Measurements from ENCODE around the gene RARRES2. TPM values are rescaled to one million over a fixed set of nuclear protein-coding genes. Genes with fewer than 3 reads are reported as not detected.
A peak's percentile ranks its signal among the peaks of the same experiment; 100 is the strongest.

The RARRES2 gene
- total RNA-seq, 1 donor from 2014 or later = 0.86 TPM

- Mint-ChIP-seq H3K27me3 (ENCODE audit: unreplicated experiment) (peaks cover 14% of the 10 kb centered on the region), H3K36me3 (ENCODE audit: unreplicated experiment) (no peaks in the 10 kb centered on the region), H3K9me3 (ENCODE audit: unreplicated experiment) (peaks cover 18% of the 10 kb centered on the region), H3K27ac (ENCODE audit: unreplicated experiment) (peak overlapping the region; percentile 99), H3K4me3 (ENCODE audit: unreplicated experiment) (peak overlapping the region; percentile 97), H3K4me1 (ENCODE audit: low read depth, unreplicated experiment) (peaks cover 51% of the 10 kb centered on the region)
- TF ChIP-seq CTCF (IDR thresholded peaks at IDR 0.05; ENCODE audit: partially characterized antibody, unreplicated experiment) = no peak
- DNase-seq = no peak
Measured at GRCh38 chr7:150380463-150380862, 39.0 kb upstream of the RARRES2 start.

DNA sequence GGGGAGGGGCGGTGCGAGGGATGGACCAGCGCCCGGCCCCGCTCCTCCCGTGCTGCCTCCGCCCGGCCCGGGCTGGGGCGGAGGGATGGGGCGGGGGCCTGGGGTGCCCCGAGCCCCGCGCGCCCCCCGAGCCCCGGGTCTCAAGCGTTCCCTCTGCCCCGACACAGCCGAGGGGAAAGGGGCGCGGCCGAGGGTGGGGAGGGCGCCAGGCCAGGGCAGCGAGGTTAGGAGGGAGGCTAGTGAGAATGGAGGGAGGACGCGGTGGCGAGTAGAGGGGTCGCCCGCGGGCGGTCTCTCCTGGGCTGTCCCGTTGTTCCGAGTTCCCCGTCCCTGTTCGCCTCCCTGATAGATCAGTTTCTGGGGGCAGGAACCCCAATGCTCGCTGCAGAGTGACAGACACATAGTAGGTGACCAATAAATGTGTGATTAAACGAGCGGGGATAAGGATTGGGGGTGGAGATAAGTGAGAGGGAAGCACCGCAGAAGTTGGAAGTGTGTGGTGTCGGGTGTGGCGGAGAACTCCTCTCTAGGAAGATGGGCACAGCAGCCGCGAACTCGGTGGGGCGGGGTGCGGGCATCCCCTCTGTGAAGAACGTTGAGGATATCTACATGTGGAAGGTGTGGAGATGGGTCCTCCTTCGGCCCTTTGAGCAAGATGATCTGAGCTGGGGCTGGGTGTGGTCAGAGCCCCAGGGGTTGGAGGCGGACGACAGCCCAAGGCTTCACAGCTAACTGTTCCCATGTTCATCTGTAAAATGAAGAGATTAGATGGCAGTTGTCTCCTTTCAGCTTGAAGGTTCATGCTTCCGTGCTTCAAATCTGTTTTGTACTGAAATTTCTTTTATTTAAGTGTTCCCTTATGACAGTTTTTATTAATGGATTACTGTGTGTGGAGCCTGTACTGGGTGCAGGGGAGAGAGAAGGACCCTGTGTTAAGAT, 38.3 kb upstream of the RARRES2 start:
- H3K9me3 Mint-ChIP-seq (ENCODE audit: unreplicated experiment) = peaks cover 18% of the 10 kb centered on the region
- H3K4me3 Mint-ChIP-seq (ENCODE audit: unreplicated experiment) = peak overlapping the region; percentile 97
- H3K27me3 Mint-ChIP-seq (ENCODE audit: unreplicated experiment) = peaks cover 16% of the 10 kb centered on the region
- H3K27ac Mint-ChIP-seq (ENCODE audit: unreplicated experiment) = peak overlapping the region; percentile 99
- H3K36me3 Mint-ChIP-seq (ENCODE audit: unreplicated experiment) = no peaks in the 10 kb centered on the region
- peak; percentile 58 for DNase-seq
- H3K4me1 Mint-ChIP-seq (ENCODE audit: low read depth, unreplicated experiment) = peaks cover 46% of the 10 kb centered on the region
- no peak for TF ChIP-seq CTCF (IDR thresholded peaks at IDR 0.05; ENCODE audit: partially characterized antibody, unreplicated experiment)

GRCh38 chr7:150378853-150379440, 37.5 kb upstream of the RARRES2 start, which contains the start of gene ZNF775:
TSS of gene ZNF775 (plus strand) at chr7:150379330. CDS start at chr7:150388471, 9,141 bp downstream.
- TF ChIP-seq CTCF (IDR thresholded peaks at IDR 0.05; ENCODE audit: partially characterized antibody, unreplicated experiment) = no peak
- DNase-seq = peak; percentile 97
- peaks cover 41% of the 10 kb centered on the region for H3K4me1 Mint-ChIP-seq (ENCODE audit: low read depth, unreplicated experiment)
- H3K27ac Mint-ChIP-seq (ENCODE audit: unreplicated experiment) = peak within 1 kb of the TSS; percentile 99
- no peaks in the 10 kb centered on the region for H3K36me3 Mint-ChIP-seq (ENCODE audit: unreplicated experiment)
- peak within 1 kb of the TSS; percentile 97 for H3K4me3 Mint-ChIP-seq (ENCODE audit: unreplicated experiment)
- peaks cover 21% of the 10 kb centered on the region for H3K27me3 Mint-ChIP-seq (ENCODE audit: unreplicated experiment)
- H3K9me3 Mint-ChIP-seq (ENCODE audit: unreplicated experiment) = peaks cover 18% of the 10 kb centered on the region

DNA sequence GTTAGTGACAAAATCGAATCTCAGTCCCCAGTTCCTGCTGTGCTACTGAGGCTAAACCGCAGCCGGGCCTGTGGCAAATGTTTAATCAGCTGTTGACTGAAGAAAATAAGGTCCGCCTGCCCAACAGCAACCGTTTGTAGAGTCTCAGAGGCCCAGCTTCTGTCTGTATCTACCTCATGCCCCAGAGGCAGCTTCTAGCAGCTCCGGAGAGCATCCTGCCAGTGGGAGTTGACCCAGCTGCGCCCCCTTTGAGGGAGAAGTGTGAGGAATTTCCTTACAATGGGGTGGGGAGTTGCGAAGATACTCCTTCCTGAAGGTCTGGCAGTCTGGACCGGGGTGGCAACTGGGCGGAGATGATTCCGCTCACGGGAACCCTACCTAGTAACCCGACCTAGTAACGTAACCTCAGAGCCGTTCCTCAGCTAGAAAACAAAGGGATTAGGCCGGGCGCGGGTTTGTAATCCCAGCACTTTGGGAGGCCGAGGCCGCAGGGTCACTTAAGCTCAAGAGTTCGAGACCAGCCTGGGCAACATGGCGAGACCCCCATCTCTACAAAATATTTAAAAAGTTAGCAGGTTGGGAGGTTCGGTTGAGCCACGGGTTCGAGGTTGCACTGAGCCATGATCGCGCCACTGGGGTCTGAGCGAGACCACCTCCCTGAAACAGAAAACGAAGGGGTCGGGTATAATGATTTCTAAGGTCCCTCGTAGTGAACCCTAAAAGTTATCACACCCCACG, 36.9 kb upstream of the RARRES2 start:
- H3K36me3 Mint-ChIP-seq (ENCODE audit: unreplicated experiment) = no peaks in the 10 kb centered on the region
- H3K4me1 Mint-ChIP-seq (ENCODE audit: low read depth, unreplicated experiment) = peaks cover 41% of the 10 kb centered on the region
- H3K4me3 Mint-ChIP-seq (ENCODE audit: unreplicated experiment) = peak overlapping the region; percentile 74
- TF ChIP-seq CTCF (IDR thresholded peaks at IDR 0.05; ENCODE audit: partially characterized antibody, unreplicated experiment) = no peak
- peak; percentile 67 for DNase-seq
- peaks cover 18% of the 10 kb centered on the region for H3K9me3 Mint-ChIP-seq (ENCODE audit: unreplicated experiment)
- H3K27me3 Mint-ChIP-seq (ENCODE audit: unreplicated experiment) = peaks cover 21% of the 10 kb centered on the region
- H3K27ac Mint-ChIP-seq (ENCODE audit: unreplicated experiment) = peak overlapping the region; percentile 93

All from glutamatergic neuron (in vitro differentiated cells).